Measurements from ENCODE around the gene C14orf119.
"Not testable (repeated sequence)": the region's sequence is repeated elsewhere in the genome, so short reads cannot be mapped to it uniquely, and the experiment has no call there.

Gene C14orf119

GRCh38 chr14:23091294-23092225, 3.7 kb upstream of the C14orf119 start:
- DNase-seq, result no peak

GRCh38 chr14:23093104-23093503, 2.2 kb upstream of the C14orf119 start:
- no peak for DNase-seq

- no peak for DNase-seq
Measured at GRCh38 chr14:23093526-23093925, 1.8 kb upstream of the C14orf119 start.

GRCh38 chr14:23093991-23094665, 1.2 kb upstream of the C14orf119 start:
- no peak for DNase-seq

- no peak for DNase-seq
Measured at GRCh38 chr14:23094666-23095195, 574 bp upstream of the C14orf119 start, which contains the start of gene ACIN1. TSS of gene ACIN1 (minus strand) at chr14:23095136. CDS start at chr14:23095112, 24 bp downstream.

GRCh38 chr14:23097786-23098185, 2.5 kb downstream of the C14orf119 start:
- DNase-seq, result no peak

- no peak for DNase-seq
Measured at GRCh38 chr14:23099212-23099861, 4.0 kb downstream of the C14orf119 start.

- DNase-seq, result no peak
Measured at GRCh38 chr14:23101213-23101970, 6.1 kb downstream of the C14orf119 start.

- DNase-seq, result no peak
Measured at GRCh38 chr14:23101986-23102625, 6.8 kb downstream of the C14orf119 start.

- no peak for DNase-seq
Measured at GRCh38 chr14:23102801-23103200, 7.5 kb downstream of the C14orf119 start.

GRCh38 chr14:23103581-23103980, 8.3 kb downstream of the C14orf119 start:
- no peak for DNase-seq

- no peak for DNase-seq
Measured at GRCh38 chr14:23104070-23104590, 8.8 kb downstream of the C14orf119 start.

GRCh38 chr14:23104591-23105347, 9.5 kb downstream of the C14orf119 start, which contains the start of gene CIROP:
TSS of gene CIROP (minus strand) at chr14:23104989. CDS start at chr14:23104920, 69 bp downstream.
- DNase-seq, result no peak

- DNase-seq, result no peak
Measured at GRCh38 chr14:23105348-23105824, 10.1 kb downstream of the C14orf119 start.

- no peak for DNase-seq
Measured at GRCh38 chr14:23106747-23107045, 11.4 kb downstream of the C14orf119 start.

- not testable (repeated sequence) for DNase-seq
Measured at GRCh38 chr14:23107620-23108019, 12.3 kb downstream of the C14orf119 start.

- not testable (repeated sequence) for DNase-seq
Measured at GRCh38 chr14:23108169-23108568, 12.9 kb downstream of the C14orf119 start.

GRCh38 chr14:23109769-23110168, 14.5 kb downstream of the C14orf119 start:
- no peak for DNase-seq

GRCh38 chr14:23110579-23111365, 15.5 kb downstream of the C14orf119 start:
- no peak for DNase-seq

Data from NCI-H2171 treated with DMSO at 0.1 percent for 48 hours (cell line).